ENCODE measurements around the gene MRPL20. TPM values are rescaled to one million over a fixed set of nuclear protein-coding genes. Genes with fewer than 3 reads are reported as not detected.
A peak's percentile ranks its signal among the peaks of the same experiment; 100 is the strongest.

The MRPL20 gene
- total and polyA plus RNA-seq, 9 of the 15 experiments (the other 6 are each of a cell fraction or from before 2014, with no cell fraction given) = 180 to 671 (median 229) TPM

DNA sequence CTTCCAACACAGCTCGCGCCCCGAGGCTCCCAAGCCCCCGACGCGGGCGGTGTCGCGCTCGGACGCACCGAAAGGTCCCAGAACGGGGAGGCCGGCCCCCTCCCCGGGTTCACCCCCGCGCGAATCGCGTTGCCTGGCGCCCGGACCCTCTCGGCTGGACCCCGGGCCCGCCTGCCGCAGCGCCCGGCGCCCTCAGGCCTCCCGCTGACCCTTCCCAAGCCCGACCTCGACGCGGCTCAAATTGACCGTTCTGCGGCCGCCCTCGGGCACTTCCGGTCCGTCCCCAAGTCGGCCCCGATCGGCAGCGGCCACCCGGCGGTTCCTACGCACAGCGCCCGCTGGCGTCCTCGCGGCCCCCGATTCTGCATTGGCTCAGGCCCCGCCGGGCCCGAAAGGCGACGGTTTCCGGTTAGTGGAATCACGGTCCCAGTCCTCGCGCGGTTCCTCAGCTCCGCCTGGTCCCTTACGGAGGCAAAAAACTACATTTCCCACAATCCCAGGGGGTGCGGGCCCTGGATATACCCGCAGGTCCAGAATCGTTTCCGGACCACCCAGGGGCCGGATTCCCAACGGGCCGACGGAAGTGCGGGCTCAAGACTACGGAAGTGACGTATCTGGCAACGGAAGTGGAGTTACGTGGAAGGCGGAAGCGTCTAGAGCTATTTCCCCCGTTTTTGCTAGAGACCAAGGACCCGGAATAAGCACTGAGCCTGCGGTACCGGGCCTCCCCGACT is 32.0 kb downstream of the MRPL20 start, which contains the start of gene AURKAIP1 (continued):
- peak; percentile 42; the same call in 1 of the 2 replicates for TF ChIP-seq ZC3H8 (IDR thresholded peaks at IDR 0.05)
- TF ChIP-seq ZKSCAN3 (CRISPR knock-in tag; IDR thresholded peaks at IDR 0.05) = no peak
- TF ChIP-seq NRF1 (conservative IDR thresholded peaks at IDR 0.05 in 1 of 2, IDR thresholded peaks at IDR 0.05 in 1 of 2) = peak; percentile 47 to 66; a peak in 3 of 4 replicates
- peak; percentile 100 for TF ChIP-seq GABPB1 (CRISPR knock-in tag; IDR thresholded peaks at IDR 0.05)
- TF ChIP-seq RBM34 (IDR thresholded peaks at IDR 0.05; ENCODE audit: borderline replicate concordance, insufficient read depth, low read length) = no peak; the same call in 1 of the 2 replicates
- TF ChIP-seq TCF3 (CRISPR knock-in tag; IDR thresholded peaks at IDR 0.05) = peak; percentile 66
- TF ChIP-seq, protein P1, sequence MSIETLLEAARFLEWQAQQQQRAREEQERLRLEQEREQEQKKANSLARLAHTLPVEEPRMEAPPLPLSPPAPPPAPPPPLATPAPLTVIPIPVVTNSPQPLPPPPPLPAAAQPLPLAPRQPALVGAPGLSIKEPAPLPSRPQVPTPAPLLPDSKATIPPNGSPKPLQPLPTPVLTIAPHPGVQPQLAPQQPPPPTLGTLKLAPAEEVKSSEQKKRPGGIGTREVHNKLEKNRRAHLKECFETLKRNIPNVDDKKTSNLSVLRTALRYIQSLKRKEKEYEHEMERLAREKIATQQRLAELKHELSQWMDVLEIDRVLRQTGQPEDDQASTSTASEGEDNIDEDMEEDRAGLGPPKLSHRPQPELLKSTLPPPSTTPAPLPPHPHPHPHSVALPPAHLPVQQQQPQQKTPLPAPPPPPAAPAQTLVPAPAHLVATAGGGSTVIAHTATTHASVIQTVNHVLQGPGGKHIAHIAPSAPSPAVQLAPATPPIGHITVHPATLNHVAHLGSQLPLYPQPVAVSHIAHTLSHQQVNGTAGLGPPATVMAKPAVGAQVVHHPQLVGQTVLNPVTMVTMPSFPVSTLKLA (conservative IDR thresholded peaks at IDR 0.05) = peak; percentile 87 to 96
- peak; percentile 77; the same call in 1 of the 2 replicates for TF ChIP-seq DMBX1 (CRISPR knock-in tag; IDR thresholded peaks at IDR 0.05; ENCODE audit: borderline replicate concordance)
- peak; percentile 84 for TF ChIP-seq FOXP4 (CRISPR knock-in tag; IDR thresholded peaks at IDR 0.05; ENCODE audit: borderline replicate concordance)
- no peak for TF ChIP-seq ZNF696 (CRISPR knock-in tag; conservative IDR thresholded peaks at IDR 0.05)
- peak; percentile 85; the same call in 1 of the 2 replicates for TF ChIP-seq KLF6 (CRISPR knock-in tag; IDR thresholded peaks at IDR 0.05; ENCODE audit: borderline replicate concordance)
- TF ChIP-seq ZEB2 (IDR thresholded peaks at IDR 0.05) = peak; percentile 100
- 0 out of 2 replicates have a peak, but pooled peaks have one; percentile 68 for TF ChIP-seq ZBTB49 (CRISPR knock-in tag; IDR thresholded peaks at IDR 0.05; ENCODE audit: borderline replicate concordance)
- no peak for TF ChIP-seq SREBF2 (CRISPR knock-in tag; IDR thresholded peaks at IDR 0.05)
- no peak for TF ChIP-seq PRMT5 (CRISPR knock-in tag; IDR thresholded peaks at IDR 0.05)
- TF ChIP-seq COPS2 (conservative IDR thresholded peaks at IDR 0.05) = no peak
- no peak for TF ChIP-seq SRSF7 (optimal IDR thresholded peaks at IDR 0.05; ENCODE audit: low read depth, low read length)
- TF ChIP-seq SAFB2 (IDR thresholded peaks at IDR 0.05; ENCODE audit: borderline replicate concordance, low read depth, low read length, severe bottlenecking) = no peak
- TF ChIP-seq DPF2 (IDR thresholded peaks at IDR 0.05) = no peak
- TF ChIP-seq ZNF384 (IDR thresholded peaks at IDR 0.05; ENCODE audit: low read depth, low read length) = peak; percentile 59
- peak; percentile 96 for TF ChIP-seq PHF20 (IDR thresholded peaks at IDR 0.05; ENCODE audit: partially characterized antibody)
- no peak for TF ChIP-seq CHCHD3 (CRISPR knock-in tag; IDR thresholded peaks at IDR 0.05)
